ENCODE measurements around the gene LNX1.
"Not testable (repeated sequence)": the region's sequence is repeated elsewhere in the genome, so short reads cannot be mapped to it uniquely, and the experiment has no call there.

The LNX1 gene

DNA sequence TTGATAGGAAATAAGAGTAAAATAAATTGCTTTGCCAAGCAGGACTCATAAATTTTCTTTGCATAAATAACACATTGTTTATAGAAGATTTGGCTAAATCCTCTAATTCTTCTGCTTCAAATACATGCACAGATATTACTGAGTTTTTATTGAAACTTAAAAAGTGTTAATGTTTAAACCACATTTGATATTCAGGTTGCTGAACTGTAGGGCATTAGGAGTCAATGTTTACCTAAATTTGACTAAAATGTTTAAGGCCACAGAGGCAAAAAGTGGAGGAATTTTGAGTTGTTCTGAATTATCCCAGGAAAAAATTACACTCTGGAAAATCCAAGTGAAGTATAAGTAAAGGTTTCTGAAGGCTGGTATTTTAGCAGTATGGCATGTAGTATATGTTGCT is 135.1 kb downstream of the LNX1 start:
- no peak for DNase-seq (ENCODE audit: low read depth)

DNA sequence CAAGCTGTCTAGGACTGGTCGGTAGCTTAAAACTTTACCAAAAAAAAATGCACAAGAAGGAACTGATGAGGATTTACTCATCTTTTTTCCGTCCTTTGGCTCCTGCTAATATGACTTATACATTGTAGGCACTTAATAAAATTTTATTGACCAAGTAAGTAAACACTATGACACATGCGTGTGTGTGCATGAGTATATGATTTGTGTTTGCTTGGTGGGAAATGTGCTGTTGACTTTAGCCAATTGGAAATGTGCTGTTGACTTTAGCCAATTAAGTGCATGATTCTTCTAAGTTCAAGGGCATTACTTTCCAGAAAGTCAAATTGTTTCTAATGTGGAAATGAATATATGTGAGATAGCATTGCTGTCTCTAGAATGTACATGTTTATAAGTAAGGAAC is 135.5 kb downstream of the LNX1 start:
- DNase-seq (ENCODE audit: low read depth): no peak

DNA sequence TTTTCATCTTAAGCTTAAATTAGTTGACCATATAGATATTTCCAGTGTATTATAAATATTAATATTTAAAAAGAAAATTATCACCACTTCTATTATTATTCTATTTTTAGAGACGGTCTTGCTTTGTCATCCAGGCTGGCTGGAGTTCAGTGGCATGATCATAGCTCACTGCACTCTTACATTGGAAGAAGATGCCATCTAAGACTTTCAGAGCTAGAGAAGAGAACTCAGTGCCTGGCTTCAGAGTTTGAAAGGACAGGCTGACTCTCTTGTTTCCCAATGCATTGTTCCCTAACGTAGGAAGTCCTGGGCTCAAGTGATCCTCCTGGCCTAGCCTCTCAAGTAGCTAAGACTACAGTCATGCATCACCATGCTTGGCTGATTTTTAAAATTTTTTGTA is 137.9 kb downstream of the LNX1 start:
- no peak for DNase-seq (ENCODE audit: low read depth)

DNA sequence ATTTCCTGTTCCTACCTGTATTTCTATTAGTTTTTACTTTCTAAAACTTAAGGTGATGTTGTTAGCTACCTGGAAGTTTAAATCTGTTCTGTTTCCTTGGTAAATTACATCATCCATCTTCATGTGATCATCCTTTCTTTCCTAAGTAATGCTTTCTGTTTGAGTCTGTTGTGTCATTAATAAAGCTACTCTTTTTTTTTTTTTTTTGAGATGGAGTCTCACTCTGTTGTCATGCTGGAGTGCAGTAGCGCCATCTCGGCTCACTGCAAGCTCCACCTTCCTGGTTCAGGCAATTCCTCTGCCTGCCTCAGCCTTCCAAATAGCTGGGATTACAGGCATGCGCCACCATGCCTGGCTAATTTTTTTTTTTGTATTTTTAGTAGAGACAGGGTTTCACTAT is 140.5 kb downstream of the LNX1 start:
- DNase-seq (ENCODE audit: low read depth): no peak

DNA sequence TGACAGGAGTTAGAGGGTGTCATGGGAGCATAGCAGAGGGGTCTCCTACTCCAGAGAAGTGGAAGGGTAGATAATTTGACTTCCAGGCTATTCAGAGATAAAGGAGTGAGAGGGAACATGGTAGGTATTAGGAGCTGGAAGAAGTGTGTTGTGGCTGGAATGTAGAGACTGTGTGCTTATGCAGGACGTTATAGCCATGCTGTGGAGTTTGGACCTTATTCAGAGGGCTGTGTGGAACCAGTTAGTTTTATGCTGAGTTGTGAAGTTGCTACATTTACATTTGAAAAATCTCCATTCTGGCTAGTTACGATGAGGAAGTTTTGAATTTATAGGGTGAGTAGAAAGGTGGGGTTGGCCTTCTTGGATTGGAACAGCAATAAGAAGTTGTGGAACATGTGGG is 146.3 kb downstream of the LNX1 start:
- DNase-seq (ENCODE audit: low read depth): no peak

DNA sequence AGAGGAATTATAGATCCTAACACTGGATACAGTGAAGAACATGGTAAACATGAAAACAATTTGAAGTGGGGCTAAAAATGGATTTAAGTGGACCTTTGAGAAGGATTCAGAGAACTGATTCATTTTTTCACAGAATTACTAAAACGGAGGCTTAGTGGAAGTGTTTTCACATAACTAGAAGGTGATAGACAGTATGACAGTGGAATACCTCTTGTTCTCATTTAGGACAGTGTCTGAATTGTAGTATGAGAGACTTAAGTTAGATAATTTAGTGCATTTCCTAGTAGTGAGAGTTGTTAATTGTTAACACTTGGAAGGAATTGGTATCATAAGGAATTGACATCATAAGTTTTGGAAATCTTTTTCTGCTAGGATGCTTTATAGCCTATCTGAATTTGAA is 149.7 kb downstream of the LNX1 start:
- no peak for DNase-seq (ENCODE audit: low read depth)

DNA sequence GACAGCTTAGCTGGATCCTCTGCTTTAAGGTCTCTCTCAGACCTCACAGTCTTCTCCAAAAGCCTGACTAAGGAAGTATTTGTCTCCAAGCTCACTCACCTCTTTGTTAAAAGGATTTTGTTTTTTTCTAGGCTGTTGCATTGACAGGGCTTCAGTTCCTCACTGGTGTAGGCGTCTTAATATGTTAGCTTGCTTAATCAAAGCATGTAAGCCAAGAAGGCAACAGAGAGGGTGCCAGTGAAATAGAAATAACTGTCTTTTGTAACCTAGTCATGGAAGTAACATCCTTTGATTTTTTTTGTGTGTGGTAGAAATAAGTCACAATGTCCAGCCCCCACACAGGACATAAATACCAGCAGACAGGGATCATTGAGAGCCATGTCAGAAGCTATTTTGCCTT is 155.0 kb downstream of the LNX1 start:
- DNase-seq (ENCODE audit: low read depth): no peak

DNA sequence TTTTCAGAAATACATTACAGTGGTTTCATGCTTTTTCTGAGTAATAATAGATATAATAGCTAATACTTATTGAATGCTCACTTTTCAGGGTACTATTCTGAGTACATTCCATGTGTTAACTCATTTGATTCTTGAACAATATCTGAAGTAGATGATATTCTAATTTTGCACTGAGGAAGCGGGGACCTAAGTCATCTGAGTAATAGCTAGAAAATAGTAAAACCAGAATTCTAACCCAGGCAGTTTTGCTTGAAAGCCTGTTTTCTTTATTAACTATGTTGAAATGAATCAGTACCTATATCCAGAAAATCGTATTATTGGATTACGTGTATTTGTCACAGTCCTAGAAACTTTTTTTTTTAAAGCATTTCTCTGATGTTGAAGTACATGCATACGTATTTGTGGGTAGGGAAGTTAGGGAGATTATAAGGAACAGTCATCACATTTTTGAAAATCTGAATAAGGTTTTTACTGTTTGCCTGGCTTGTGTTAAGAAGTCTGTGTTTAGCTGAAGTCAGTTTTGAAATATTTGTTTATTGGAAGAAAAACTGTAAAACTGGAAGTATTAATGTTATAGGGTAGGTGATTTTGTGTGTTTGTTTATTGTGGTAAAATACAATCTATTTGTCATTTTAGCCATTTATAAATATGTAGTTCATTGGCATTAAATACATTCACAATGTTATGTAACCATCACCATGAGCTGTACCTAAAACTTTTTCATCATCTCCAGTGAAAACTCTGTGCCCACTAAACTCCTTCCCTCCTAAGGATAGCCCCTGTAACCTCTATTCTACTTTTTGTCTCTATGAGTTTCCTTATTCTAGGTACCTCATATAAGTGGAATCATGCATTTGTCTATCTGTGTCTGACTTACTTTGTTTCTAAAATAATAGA is 158.5 kb downstream of the LNX1 start:
- DNase-seq (ENCODE audit: low read depth): no peak

DNA sequence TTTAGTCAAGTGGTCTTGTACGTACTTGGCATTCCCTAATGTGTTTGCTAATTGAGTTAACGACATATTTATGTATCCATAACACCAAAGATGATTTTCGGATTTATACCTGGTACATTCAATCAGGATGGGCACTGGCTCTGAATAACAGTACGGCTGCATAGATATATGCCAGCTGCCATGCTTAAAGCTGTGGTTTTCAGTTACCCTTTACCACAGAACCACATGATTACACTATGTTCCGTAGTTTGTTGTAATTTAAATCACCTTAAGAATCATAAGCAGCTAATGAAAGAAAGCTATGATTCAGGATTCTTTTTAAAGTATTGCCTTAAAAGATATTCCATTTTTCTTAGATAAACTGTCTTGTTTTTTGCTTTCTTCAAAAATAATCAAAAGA is 160.2 kb downstream of the LNX1 start:
- DNase-seq (ENCODE audit: low read depth): no peak

DNA sequence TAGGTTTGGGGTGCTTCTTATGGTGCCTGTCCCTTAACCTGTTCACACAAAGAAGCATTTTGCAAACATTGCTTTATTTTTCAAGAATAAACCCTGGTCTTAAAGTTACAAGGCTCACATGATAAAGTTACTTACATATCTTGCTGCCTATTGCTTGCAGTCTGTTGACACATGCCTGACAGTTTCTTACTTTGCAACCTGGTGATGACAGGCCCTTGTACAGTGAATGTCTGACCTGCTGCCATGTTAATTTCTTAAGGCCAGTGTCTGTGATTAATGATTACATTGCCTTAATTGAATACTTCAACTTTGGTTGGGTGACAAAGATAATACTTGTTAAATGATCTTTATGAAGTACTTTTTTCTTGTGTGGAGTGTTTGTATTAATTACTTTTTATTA is 163.9 kb downstream of the LNX1 start:
- DNase-seq (ENCODE audit: low read depth): no peak

DNA sequence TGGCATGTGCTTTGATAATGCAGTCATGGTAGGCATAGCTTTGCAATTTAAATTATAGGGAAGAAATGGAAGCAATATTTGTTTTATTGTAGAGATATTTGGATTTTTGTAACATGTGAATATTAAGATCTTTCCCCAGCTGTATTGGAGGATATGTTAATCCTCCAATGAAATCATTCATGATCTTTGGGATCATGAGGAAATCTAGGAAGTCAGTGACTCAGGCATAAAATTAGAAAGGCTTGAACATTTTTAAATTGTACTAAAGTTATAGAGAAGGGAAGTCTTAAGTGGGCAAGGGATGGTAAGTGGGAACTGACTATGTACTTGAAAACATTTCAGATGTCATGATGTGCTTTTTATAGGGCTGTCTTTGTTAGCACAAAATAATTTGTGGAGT is 167.0 kb downstream of the LNX1 start:
- DNase-seq (ENCODE audit: low read depth): no peak

DNA sequence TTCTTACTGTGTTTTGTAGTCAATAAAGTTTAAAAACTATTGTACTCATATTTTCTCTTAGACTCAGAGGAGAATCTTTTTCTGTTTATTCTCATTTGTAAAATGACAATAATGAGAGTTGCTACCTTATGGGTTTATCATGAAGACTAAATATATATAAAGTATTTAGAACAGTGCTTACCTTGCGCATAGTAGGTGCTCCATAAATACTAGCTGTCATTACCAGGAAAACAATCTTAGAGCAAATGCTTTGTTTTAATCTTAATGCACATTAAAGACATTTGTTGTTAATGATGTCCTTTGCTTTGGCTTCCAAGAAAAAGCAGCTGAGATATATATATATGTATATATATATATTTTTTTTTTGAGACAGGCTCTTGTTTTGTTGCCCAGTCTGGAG is 168.9 kb downstream of the LNX1 start:
- DNase-seq (ENCODE audit: low read depth): no peak

DNA sequence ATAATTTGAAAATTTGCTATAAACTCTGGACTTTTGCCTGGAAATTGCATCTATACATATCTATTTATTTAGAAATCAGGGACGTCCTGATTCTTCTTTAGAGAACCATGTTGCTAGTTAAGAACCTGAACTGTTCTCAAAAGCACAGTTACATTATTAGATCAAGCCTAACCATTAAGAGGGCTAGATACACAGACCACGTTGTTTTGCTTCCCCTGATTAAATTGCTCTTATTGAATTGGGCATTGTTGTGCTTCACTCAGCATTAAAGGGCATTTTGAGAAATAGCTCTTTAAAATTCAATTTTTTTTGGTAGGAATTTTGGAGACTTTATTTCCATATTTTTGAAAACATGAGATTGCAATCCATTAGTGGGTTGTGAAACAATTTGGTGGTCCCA is 169.5 kb downstream of the LNX1 start:
- no peak for DNase-seq (ENCODE audit: low read depth)

DNA sequence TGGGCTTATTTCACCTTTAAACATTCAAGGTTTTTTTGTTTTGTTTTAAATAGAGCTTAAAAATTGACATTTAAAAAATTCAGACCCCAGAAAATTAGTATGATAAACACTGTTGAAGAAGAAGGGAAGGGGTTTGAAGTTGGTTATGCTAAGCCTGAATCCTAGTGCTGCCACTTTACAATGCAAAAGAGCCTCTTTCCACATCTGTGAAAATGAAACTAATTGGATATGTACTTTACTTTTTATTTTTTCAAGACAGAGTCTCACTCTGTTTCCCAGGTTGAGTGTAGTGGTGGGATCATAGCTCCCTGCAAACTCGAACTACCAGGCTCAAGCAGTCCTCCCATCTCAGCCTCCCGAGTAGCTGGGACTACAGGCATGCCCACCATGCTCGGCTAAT is 172.1 kb downstream of the LNX1 start:
- no peak for DNase-seq (ENCODE audit: low read depth)

DNA sequence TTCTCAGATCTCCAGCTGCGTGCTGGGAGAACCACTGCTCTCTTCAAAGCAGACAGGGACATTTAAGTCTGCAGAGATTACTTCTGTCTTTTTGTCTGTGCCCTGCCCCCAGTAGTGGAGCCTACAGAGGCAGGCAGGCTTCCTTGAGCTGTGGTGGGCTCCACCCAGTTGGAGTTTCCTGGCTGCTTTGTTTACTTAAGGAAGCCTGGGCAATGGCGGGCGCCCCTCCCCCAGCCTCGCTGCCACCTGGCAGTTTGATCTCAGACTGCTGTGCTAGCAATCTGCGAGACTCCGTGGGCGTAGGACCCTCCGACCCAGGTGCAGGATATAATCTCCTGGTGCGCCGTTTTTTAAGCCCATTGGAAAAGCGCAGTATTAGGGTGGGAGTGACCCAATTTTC is 181.8 kb downstream of the LNX1 start:
- not testable (repeated sequence) for DNase-seq (ENCODE audit: low read depth)

Measured in stimulated activated CD8-positive, alpha-beta memory T cell treated with anti-CD3 and anti-CD28 coated beads, Interleukin-15, amount 100 ng/mL, for 24 hours (primary cell).